ENCODE results near the gene KAT2A.

GRCh38 chr17:42125565-42125964 lies 4.4 kb upstream of the KAT2A start:
- no peak for TF ChIP-seq POLR2AphosphoS5 (IDR thresholded peaks at IDR 0.05)
- TF ChIP-seq CTCF (IDR thresholded peaks at IDR 0.05) = no peak

Measured in breast epithelium (tissue), 3 donors.